HG03571 (cell line): Measurements from ENCODE around the gene KCTD4.
"Not testable (repeated sequence)": the region's sequence is repeated elsewhere in the genome, so short reads cannot be mapped to it uniquely, and the experiment has no call there.

Experiments used
- ATAC-seq: cut with Tn5 transposase; IDR thresholded peaks from one replicate; pipeline ENCODE4 v1.9.1; 2021; ENCODE audit not compliant: unreplicated experiment

The KCTD4 gene

GRCh38 chr13:45200701-45201232 is at the start of gene KCTD4:
KCTD4 (minus strand) TSS chr13:45201045; CDS start chr13:45194567, 6,478 bp downstream.
- no peak for ATAC-seq

DNA sequence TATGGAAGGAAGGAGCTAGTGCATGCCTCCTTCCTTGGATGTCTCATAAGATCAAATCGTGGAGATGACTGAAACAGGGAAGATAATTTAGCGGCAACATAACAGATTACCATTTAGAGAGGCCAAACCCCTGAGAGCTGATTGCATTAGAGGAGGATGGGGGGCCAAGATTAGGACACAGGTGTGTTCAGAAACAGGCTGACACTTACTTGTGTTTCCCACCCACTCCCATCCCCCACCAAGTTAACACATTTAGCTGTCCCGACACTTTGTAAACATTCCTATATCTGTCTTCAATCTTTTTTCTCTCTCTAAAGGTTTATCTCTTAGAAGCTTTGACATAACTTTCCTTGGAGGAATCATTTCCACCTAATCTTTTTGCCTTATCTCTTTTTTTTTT is 48.8 kb upstream of the KCTD4 start:
- ATAC-seq: no peak

GRCh38 chr13:45244736-45245135 is 43.9 kb upstream of the KCTD4 start:
- not testable (repeated sequence) for ATAC-seq

DNA sequence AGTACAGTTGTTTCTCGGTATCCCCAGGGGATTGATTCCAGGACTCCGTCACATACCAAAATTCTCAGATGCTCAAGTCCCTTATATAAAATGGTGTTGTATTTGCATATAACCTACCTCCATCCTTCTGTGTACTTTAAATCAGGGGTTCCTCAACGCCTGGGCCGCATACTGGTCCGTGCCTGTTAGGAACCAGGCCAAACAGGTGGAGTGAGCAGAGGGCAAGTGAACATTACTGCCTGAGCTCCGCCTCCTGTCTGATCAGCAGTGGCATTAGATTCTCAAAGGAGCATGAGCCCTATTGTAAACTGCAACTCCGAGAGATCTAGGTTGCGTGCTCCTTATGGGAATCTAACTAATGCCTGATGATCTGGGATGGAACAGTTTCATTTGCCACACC is 42.2 kb upstream of the KCTD4 start:
- no peak for ATAC-seq

DNA sequence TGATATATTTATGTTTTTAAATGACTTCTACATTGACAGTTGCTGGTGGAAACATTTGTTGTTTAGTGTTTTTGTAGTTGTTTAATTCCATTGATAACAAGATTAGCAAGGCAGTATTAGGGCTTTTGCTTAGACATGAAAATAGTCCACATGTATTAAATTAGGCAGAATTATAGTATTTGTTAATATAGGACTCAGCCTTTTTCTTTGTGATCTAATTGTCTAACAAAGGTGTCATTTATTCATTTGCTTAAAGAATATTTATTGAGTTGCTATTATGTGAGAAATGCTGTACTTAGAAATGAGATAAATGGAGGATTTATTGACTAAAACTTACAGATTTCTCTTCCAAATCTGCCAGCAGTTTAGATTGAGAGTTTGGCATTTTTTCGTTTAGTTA is 41.7 kb upstream of the KCTD4 start:
- ATAC-seq: no peak

DNA sequence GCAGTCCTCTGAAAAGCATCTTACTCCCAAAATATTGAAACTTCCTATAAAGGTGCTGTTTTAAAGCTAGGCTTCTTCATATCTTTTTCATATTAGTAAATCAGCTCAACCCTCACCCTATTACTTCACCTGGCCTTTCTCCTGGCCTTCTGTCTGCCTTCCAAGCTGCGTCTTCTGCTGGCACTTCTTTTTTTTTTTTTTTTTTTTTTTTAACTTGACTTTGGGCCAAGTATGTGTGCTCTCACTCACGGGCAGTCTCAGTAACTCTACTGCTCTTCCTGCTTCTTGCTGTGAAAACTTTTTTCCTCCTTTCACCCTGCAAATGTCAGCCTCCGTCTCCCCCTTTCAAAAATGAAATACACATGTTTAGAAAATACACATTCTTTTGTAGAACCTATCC is 41.2 kb upstream of the KCTD4 start:
- no peak for ATAC-seq

DNA sequence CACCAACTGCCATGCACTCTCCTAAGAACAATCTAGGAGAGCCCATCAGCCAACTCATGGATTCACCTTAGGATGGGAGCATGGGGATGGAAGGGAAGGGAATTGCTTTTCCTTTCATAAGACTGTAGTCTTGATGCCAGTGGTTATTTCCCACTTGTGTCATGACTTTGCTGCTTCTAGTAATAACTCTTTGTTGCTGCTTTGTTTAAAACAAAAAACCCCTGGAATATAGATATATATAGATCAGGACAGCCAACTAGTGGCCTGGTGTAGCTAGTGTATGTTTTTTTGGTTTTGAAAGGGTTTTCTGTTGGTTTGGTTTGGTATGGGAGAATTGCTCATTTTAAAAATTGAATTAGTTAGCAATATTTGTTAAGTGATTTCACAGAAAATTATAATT is 39.3 kb upstream of the KCTD4 start:
- no peak for ATAC-seq

DNA sequence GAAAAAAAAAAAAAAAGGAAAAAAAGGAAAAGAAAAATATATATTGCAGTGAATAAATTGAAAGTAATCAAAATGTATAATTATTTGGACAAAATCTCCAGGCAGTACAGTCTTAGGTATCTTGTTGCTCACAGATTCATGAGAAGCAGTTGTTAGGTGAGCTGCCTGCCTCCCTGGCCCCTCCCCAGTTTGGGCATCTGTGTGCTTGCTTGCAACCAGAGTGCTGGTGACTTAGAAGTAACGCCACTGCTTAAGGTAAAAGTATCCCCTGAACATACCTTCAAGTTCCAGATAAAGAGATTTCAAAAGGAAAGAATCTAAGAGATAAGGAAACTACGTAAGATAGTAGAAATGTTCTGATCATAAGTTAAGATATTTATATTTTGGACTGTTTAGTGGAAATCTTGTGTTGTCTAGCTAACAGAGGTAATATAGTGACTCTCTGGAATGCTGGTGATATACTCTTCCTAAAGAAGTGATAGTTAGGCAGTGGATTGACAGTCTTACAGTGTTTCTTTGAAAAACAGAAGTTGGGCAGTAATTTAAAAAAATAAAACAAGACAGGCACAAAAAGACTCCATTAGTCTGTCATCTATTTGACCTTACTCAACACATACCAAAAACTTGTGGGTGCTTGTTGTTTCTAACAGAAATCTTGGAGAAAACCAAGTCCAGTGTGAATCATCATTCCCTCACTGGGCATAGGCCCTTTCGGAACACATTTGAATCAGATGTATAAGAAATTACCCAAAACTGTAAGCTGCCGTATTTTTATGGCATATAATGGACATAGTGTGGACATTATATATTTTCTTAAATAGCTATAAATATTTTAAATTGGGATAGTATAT is 38.3 kb upstream of the KCTD4 start:
- ATAC-seq: no peak

DNA sequence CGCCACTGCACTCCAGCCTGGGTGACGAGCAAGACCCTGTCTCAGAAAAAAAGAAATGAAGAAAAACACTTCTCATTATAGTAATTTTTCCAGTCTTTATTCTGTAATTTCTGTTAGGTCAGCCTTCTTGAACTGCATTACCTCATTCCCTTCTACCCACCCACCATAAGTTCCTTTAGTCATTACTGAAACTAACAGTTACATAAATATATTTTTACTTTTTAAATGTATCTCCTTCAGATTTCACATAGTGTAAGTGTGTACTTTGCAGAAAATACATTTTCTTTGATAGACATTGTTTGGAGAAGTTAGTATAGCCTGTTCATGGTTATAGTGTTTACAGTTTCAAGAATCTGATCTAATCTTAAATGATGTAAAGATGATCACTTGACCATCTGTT is 31.7 kb upstream of the KCTD4 start:
- no peak for ATAC-seq

- no peak for ATAC-seq
Measured at GRCh38 chr13:45231722-45232121, 30.9 kb upstream of the KCTD4 start.

- ATAC-seq: no peak
Measured at GRCh38 chr13:45231305-45231704, 30.5 kb upstream of the KCTD4 start.

DNA sequence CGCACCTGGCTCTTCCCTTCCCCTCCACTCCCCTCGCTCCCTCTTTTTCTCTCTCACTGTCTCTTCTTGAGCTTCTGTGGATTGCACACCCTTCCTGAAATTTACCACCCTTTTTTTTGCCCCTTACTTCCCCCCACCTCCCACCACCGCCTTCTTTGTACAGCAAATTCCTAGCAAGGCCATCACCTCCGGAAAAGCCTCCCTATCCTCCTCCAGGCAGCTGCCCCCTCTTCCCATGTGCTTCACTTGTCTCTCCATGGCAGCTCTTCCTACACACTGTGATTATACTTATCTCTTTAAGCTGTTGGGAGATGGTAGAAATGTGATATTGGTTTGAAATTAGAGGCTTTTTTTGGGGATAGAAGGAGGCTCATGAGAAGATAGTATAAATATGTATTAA is 28.3 kb upstream of the KCTD4 start:
- ATAC-seq: no peak

- no peak for ATAC-seq
Measured at GRCh38 chr13:45228002-45228401, 27.2 kb upstream of the KCTD4 start.

DNA sequence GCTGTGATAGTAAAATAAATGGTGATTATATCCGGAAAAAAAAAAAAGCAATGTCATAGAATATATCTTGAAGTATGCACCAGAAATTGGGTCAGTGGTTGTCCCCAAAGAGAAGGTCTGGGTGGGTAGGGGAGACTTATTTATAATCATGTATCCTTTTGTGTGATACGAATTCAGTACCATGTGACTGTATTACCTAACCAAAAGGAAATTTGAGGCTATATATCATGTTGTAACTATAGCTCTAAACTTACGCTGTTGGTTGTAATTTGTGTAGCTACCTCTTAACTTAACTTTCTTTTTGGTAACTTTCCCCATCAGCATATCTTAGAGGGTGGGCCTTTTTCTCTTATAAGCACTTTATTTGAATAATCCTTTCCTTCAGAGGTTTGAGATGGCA is 25.2 kb upstream of the KCTD4 start:
- no peak for ATAC-seq

- ATAC-seq: no peak
Measured at GRCh38 chr13:45225370-45225769, 24.5 kb upstream of the KCTD4 start.

DNA sequence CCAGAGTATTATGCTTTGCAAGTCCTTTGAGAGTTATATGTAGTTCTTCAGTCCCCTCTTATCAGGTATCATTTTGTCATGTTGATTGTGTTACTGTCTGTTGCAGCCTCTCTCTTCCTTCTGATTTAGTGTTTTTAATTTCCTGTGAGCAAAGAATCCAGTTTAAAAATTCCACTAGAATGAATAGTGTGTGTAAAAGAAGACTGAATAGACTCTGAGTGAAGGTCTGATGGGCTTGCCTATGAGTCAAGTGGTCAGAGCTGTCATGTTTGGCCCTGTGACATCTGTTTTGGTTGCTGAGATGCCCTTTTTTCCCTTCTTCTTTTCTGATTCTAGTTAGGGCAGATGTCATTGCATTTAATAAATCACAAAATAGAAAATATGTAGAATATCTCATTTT is 23.3 kb upstream of the KCTD4 start:
- ATAC-seq: no peak

DNA sequence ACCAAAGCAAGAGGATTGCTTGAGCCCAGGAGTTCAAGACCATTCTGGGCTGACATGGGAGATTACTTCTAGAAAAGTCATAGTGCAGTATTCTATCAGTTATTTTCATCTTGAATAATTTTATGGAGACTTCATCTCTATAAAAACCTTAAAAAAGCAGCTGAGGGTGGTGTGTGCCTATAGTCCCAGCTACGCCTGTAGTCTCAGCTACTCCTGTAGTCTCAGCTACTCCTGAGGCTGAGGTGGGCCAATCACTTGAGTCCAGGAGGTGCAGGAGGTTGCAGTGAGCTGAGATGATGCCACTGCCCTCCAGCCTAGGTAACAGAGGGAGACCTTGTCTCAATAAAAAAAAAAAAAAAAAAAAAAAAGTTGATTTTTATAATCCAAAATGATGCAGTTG is 22.1 kb upstream of the KCTD4 start:
- no peak for ATAC-seq

- no peak for ATAC-seq
Measured at GRCh38 chr13:45222516-45222915, 21.7 kb upstream of the KCTD4 start.

GRCh38 chr13:45220403-45220802 is 19.6 kb upstream of the KCTD4 start:
- no peak for ATAC-seq

DNA sequence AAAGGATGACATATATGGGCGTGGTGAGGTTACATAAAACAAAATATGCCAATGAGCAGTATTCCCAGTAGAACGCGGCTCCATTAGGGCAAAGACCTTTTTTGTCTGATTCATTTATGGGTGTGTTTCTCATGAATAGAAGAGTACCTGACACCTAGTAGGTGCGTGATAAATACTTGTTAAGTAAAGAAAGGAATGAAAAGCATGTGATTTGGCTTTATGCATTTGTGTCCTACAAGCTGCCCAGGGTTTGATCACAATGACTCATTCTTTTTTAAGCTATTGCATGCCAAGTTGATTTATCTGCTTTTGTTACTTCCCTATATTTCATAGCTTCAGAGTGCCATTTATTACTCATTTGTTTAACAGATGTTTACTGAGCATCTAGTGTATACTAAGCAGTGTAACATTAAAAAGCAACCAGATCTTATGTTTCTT is 19.1 kb upstream of the KCTD4 start:
- ATAC-seq: no peak

GRCh38 chr13:45219123-45219891 is 18.5 kb upstream of the KCTD4 start:
- no peak for ATAC-seq

GRCh38 chr13:45218689-45219088 is 17.8 kb upstream of the KCTD4 start:
- ATAC-seq: no peak
